Activated CD8-positive, alpha-beta memory T cell treated with anti-CD3 and anti-CD28 coated beads, Interleukin-2, amount 10 ng/mL, durations not matched to agents 7 days and 5 days (primary cell): ENCODE data around the gene RRAS. TPM values are rescaled to one million over a fixed set of nuclear protein-coding genes. Genes with fewer than 3 reads are reported as not detected.

Experiments
- ATAC-seq: fragments of 150-1000 bp; cut with Tn5 transposase; one replicate; pipeline ENCODE4 v1.10.0; 2021; ENCODE audit warnings: moderate library complexity
- CTCF ChIA-PET: fragments of 350-600 bp; sonication (Branson Sonifier 250); formaldehyde crosslinking; loops from one replicate; lab custom pipeline; 2021; ENCODE audit warnings: antibody characterized with exemption; lab: Charles Lee
- DNase-seq: peaks from one replicate; pipeline ENCODE4 v3.0.0-alpha.2; 2020
- H3K27ac Mint-ChIP-seq: one replicate; pipeline ENCODE4 v1.8.0; 2021; ENCODE audit warnings: mild to moderate bottlenecking, mixed read lengths
- H3K27me3 Mint-ChIP-seq: one replicate; pipeline ENCODE4 v1.8.0; 2021; ENCODE audit warnings: mixed read lengths
- H3K36me3 Mint-ChIP-seq: one replicate; pipeline ENCODE4 v1.8.0; 2021; ENCODE audit warnings: mild to moderate bottlenecking, mixed read lengths
- H3K4me1 Mint-ChIP-seq: one replicate; pipeline ENCODE4 v1.8.0; 2021; ENCODE audit warnings: mixed read lengths
- H3K4me3 Mint-ChIP-seq: one replicate; pipeline ENCODE4 v1.8.0; 2021; ENCODE audit warnings: mild to moderate bottlenecking, moderate library complexity, mixed read lengths
- H3K9me3 Mint-ChIP-seq: one replicate; pipeline ENCODE4 v1.8.0; 2022; ENCODE audit warnings: low read depth, mixed read lengths
- total RNA-seq, 2 experiments: library from RNA; stranded (reverse); gene quantifications; one replicate each; pipeline ENCODE4 v1.2.3, GENCODE V29; 2021

The RRAS gene
- total RNA-seq, 2 experiments from 2014 or later: 6.6 to 9.6 TPM

- H3K27me3 Mint-ChIP-seq: no peaks in the 10 kb centered on the region
- CTCF ChIA-PET: interaction anchor here (1.7 kb wide), 1 partner anchor 88 kb away, joined by 4 read pairs; no protein-coding TSS in a partner anchor
- H3K4me1 Mint-ChIP-seq: peaks cover 5% of the 10 kb centered on the region
- no peak overlapping the region for H3K27ac Mint-ChIP-seq
- DNase-seq: no peak
- no peak for ATAC-seq
- H3K36me3 Mint-ChIP-seq: peaks cover 33% of the 10 kb centered on the region
- no peaks in the 10 kb centered on the region for H3K9me3 Mint-ChIP-seq
- no peak overlapping the region for H3K4me3 Mint-ChIP-seq
Measured at GRCh38 chr19:49657493-49658138, 17.7 kb upstream of the RRAS start.

DNA sequence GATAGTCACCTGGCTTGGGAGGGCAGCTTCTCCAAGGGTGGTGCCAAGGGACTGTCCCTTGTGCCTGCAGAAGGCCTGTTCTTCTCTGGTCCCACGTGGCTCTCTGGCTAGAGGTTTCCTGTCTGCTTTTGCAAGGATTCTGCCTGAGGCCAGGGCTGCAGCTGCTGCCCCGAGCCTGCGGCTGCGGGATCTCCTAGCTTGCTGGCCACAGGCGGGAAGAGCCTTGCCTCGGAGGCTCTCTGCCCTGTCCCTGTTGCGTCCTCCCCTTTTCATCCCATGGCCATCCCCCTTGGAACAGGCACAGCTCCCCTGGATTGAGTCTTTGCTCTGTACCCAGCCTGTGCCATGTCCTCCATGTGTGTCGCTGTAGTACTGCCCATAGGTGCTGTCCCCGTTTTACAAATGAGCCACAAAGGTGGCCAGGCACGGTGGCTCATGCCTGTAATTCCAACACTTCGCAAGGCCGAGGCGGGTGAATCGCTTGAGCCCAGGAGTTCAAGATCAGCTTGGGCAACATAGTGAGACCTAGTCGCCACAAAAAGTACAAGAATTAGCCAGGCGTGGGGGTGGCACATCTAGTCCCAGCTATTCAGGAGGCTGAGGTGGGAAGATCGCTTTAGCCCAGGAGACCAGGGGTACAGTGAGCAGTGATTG is 16.6 kb upstream of the RRAS start:
- Mint-ChIP-seq H3K9me3 (no peaks in the 10 kb centered on the region), H3K27me3 (no peaks in the 10 kb centered on the region), H3K4me3 (no peak overlapping the region), H3K36me3 (peaks cover 32% of the 10 kb centered on the region), H3K4me1 (peaks cover 2% of the 10 kb centered on the region), H3K27ac (no peak overlapping the region)
- DNase-seq (no peak), ATAC-seq (no peak)
- CTCF ChIA-PET: interaction anchor here (1.1 to 1.7 kb wide), 4 partner anchors 13 to 87 kb away, joined by 3 to 6 read pairs (median 4); partner anchors contain the start of gene PRMT1

- no peaks in the 10 kb centered on the region for H3K27me3 Mint-ChIP-seq
- ATAC-seq (no peak), DNase-seq (no peak)
- H3K4me3 Mint-ChIP-seq: no peak overlapping the region
- H3K9me3 Mint-ChIP-seq: no peaks in the 10 kb centered on the region
- H3K27ac Mint-ChIP-seq: no peak overlapping the region
- H3K36me3 Mint-ChIP-seq: peaks cover 31% of the 10 kb centered on the region
- H3K4me1 Mint-ChIP-seq: peaks cover 2% of the 10 kb centered on the region
- CTCF ChIA-PET: interaction anchor here (1.1 to 1.6 kb wide), 3 partner anchors 13 to 25 kb away, joined by 3 to 6 read pairs (median 5); partner anchors contain the start of gene PRMT1
Measured at GRCh38 chr19:49655570-49656455, 15.9 kb upstream of the RRAS start.

GRCh38 chr19:49654581-49654980 is 14.6 kb upstream of the RRAS start:
- H3K27me3 Mint-ChIP-seq: no peaks in the 10 kb centered on the region
- no peak for ATAC-seq
- no peak for DNase-seq
- peaks cover 2% of the 10 kb centered on the region for H3K4me1 Mint-ChIP-seq
- peaks cover 28% of the 10 kb centered on the region for H3K36me3 Mint-ChIP-seq
- no peak overlapping the region for H3K27ac Mint-ChIP-seq
- H3K9me3 Mint-ChIP-seq: no peaks in the 10 kb centered on the region
- H3K4me3 Mint-ChIP-seq: no peak overlapping the region
- CTCF ChIA-PET: no interaction called here

- no peak for ATAC-seq
- no peaks in the 10 kb centered on the region for H3K9me3 Mint-ChIP-seq
- peaks cover 2% of the 10 kb centered on the region for H3K4me1 Mint-ChIP-seq
- no peak overlapping the region for H3K4me3 Mint-ChIP-seq
- CTCF ChIA-PET: no interaction called here
- DNase-seq: no peak
- H3K36me3 Mint-ChIP-seq: peaks cover 23% of the 10 kb centered on the region
- no peak overlapping the region for H3K27ac Mint-ChIP-seq
- H3K27me3 Mint-ChIP-seq: no peaks in the 10 kb centered on the region
Measured at GRCh38 chr19:49653466-49653806, 13.5 kb upstream of the RRAS start.

GRCh38 chr19:49652551-49653465 is 12.9 kb upstream of the RRAS start:
- H3K27me3 Mint-ChIP-seq: no peaks in the 10 kb centered on the region
- CTCF ChIA-PET: no interaction called here
- no peak for DNase-seq
- no peak for ATAC-seq
- no peaks in the 10 kb centered on the region for H3K9me3 Mint-ChIP-seq
- H3K4me3 Mint-ChIP-seq: no peak overlapping the region
- peaks cover 2% of the 10 kb centered on the region for H3K4me1 Mint-ChIP-seq
- H3K27ac Mint-ChIP-seq: no peak overlapping the region
- H3K36me3 Mint-ChIP-seq: peaks cover 22% of the 10 kb centered on the region

DNA sequence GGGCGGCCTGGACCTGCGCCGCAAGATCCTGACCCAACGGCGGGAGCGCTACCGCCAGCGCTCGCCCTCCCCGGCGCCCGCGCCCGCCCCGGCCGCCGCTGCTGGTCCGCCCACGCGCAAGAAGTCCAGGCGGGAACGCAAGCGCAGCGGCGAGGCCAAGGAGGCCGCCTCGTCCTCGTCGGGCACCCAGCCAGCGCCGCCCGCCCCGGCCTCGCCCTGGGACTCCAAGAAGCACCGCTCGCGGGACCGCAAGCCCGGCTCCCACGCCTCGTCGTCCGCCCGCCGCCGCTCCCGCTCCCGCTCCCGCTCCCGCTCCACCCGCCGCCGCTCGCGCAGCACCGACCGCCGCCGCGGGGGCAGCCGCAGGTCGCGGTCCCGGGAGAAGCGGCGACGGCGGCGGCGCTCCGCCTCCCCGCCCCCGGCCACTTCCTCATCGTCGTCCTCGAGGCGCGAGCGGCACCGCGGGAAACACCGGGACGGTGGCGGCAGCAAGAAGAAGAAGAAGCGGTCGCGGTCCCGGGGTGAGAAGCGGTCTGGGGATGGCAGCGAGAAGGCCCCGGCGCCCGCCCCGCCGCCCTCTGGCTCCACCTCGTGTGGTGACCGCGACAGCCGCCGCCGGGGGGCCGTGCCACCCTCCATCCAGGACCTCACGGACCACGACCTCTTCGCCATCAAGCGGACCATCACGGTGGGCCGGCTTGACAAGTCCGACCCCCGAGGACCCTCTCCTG is 12.0 kb upstream of the RRAS start:
- Mint-ChIP-seq H3K4me1 (peaks cover 2% of the 10 kb centered on the region), H3K27ac (no peak overlapping the region), H3K27me3 (no peaks in the 10 kb centered on the region), H3K4me3 (no peak overlapping the region), H3K9me3 (no peaks in the 10 kb centered on the region), H3K36me3 (peaks cover 19% of the 10 kb centered on the region)
- ATAC-seq: no peak
- DNase-seq: no peak
- CTCF ChIA-PET: no interaction called here

DNA sequence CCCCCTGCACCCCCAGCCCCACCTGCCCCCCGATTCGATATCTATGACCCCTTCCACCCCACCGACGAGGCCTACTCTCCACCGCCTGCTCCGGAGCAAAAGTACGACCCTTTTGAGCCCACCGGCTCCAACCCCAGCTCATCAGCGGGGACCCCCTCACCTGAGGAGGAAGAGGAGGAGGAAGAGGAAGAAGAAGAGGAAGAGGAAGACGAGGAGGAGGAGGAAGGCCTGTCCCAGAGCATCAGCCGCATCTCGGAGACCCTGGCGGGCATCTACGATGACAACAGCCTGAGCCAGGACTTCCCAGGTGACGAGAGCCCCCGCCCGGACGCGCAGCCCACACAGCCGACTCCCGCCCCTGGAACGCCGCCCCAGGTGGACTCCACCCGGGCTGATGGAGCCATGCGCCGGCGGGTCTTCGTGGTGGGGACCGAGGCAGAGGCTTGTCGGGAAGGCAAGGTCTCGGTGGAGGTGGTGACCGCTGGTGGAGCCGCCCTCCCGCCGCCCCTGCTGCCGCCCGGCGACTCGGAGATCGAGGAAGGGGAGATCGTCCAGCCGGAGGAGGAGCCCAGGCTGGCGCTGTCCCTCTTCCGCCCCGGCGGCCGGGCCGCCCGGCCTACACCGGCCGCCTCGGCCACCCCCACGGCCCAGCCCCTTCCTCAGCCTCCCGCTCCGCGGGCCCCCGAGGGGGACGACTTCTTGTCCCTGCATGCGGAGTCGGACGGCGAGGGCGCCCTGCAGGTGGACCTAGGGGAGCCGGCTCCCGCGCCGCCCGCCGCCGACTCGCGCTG is 11.3 kb upstream of the RRAS start:
- peaks cover 17% of the 10 kb centered on the region for H3K36me3 Mint-ChIP-seq
- no peak overlapping the region for H3K27ac Mint-ChIP-seq
- H3K9me3 Mint-ChIP-seq: no peaks in the 10 kb centered on the region
- H3K27me3 Mint-ChIP-seq: no peaks in the 10 kb centered on the region
- CTCF ChIA-PET: no interaction called here
- no peak for DNase-seq
- H3K4me1 Mint-ChIP-seq: peaks cover 2% of the 10 kb centered on the region
- H3K4me3 Mint-ChIP-seq: no peak overlapping the region
- ATAC-seq: no peak

DNA sequence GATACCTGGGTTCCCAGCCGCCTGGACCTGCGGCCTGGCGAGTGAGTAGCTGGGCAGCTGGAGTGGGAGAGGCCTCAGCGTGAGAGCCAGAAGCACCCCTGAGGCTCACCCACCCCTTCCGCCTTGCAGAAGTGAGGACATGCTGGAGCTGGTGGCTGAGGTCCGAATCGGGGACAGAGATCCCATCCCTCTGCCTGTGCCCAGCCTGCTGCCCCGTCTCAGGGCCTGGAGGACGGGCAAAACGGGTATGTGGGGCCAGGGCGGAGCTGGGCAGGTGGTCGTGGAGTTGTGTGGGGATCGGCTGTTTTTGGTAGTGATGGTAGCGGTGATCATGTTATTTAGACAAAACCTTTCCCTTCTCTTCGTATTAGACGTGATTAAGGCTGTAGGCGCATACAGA is 6.6 kb upstream of the RRAS start:
- Mint-ChIP-seq H3K4me1 (peaks cover 24% of the 10 kb centered on the region), H3K36me3 (peaks cover 11% of the 10 kb centered on the region), H3K4me3 (no peak overlapping the region), H3K9me3 (no peaks in the 10 kb centered on the region), H3K27ac (no peak overlapping the region), H3K27me3 (no peaks in the 10 kb centered on the region)
- ATAC-seq (no peak), DNase-seq (no peak)
- CTCF ChIA-PET: no interaction called here

GRCh38 chr19:49645995-49646394 is 6.1 kb upstream of the RRAS start:
- Mint-ChIP-seq H3K9me3 (no peaks in the 10 kb centered on the region), H3K27ac (no peak overlapping the region), H3K4me1 (peaks cover 26% of the 10 kb centered on the region), H3K27me3 (no peaks in the 10 kb centered on the region), H3K4me3 (no peak overlapping the region), H3K36me3 (peaks cover 11% of the 10 kb centered on the region)
- CTCF ChIA-PET: no interaction called here
- no peak for ATAC-seq
- no peak for DNase-seq

GRCh38 chr19:49645592-49645991 is 5.6 kb upstream of the RRAS start:
- H3K4me3 Mint-ChIP-seq: no peak overlapping the region
- H3K36me3 Mint-ChIP-seq: peaks cover 10% of the 10 kb centered on the region
- ATAC-seq: no peak
- no peak overlapping the region for H3K27ac Mint-ChIP-seq
- H3K27me3 Mint-ChIP-seq: no peaks in the 10 kb centered on the region
- no peak for DNase-seq
- CTCF ChIA-PET: no interaction called here
- H3K4me1 Mint-ChIP-seq: peaks cover 30% of the 10 kb centered on the region
- H3K9me3 Mint-ChIP-seq: no peaks in the 10 kb centered on the region

- Mint-ChIP-seq H3K4me3 (peak overlapping the region; percentile 93), H3K27ac (peak overlapping the region; percentile 99), H3K4me1 (peaks cover 40% of the 10 kb centered on the region), H3K27me3 (peaks cover 3% of the 10 kb centered on the region), H3K9me3 (no peaks in the 10 kb centered on the region), H3K36me3 (peaks cover 7% of the 10 kb centered on the region)
- CTCF ChIA-PET: interaction anchor here (0.6 to 4.9 kb wide), 8 partner anchors 12 to 140 kb away, joined by 3 to 54 read pairs (median 4); partner anchors contain the start of gene PRMT1
- DNase-seq (peak; percentile 58), ATAC-seq (no peak)
Measured at GRCh38 chr19:49643466-49643865, 3.5 kb upstream of the RRAS start.
